Right renal pelvis (tissue), 4 donors: ENCODE data around the gene MMP27. TPM values are rescaled to one million over a fixed set of nuclear protein-coding genes. Genes with fewer than 3 reads are reported as not detected.

Source experiments
- DNase-seq, 4 donors: peaks; one replicate each; pipeline ENCODE4 v3.0.0-alpha.2; 2013; ENCODE audit warnings: low read depth in 4 of 4, low spot score in 3 of 4, missing footprints in 1 of 4
- polyA plus RNA-seq, 4 donors: library from polyadenylated mRNA; unstranded; fragments of 120-200 nt; gene quantifications; one replicate each; pipeline ENCODE4 v1.2.1, GENCODE V29; 2013; ENCODE audit not compliant: insufficient read length in 4 of 4

The MMP27 gene
- polyA plus RNA-seq, 4 donors = not detected

DNA sequence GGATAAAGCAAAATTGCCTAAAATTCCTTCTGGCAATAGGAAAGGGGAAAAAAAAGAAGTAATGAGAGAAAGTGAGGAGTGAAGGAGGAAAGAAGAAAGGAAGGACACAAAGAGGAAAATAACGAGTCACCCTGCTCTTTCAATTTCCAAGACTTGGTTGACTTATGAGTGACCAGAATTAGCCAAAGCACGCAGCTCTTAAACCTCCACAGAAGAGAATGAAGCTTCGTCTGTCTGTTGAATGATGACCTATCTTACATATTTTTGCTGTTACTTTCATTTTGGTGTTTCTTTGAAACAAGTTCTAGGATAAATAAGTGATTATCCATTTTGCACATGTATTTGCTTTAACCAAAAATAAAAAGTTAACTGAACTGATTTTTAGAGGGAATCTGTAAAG lies 728 bp downstream of the MMP27 start:
- DNase-seq = no peak

- DNase-seq = no peak
Measured at GRCh38 chr11:102703826-102704493, 1.6 kb downstream of the MMP27 start.

DNA sequence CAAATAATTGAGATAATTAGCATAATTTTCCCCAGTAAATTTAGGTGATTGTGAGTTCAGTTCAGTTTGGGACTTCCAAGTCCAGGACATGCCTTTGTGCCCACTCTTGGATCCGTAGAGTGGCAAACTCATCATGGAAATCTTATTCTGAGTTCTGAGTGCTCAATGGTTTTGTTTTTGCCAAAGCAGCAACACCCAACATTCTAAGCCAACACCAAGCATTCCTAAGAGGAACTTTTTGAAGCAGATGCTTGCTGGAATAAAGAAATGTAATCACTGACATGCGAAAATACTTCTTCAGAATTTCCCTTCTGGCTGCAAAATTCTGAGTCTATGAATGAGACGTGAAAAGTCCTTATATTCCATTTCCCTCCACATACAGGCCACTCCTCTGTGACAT lies 10.4 kb downstream of the MMP27 start:
- DNase-seq = no peak

GRCh38 chr11:102685754-102686153 lies 19.8 kb downstream of the MMP27 start:
- DNase-seq = no peak

GRCh38 chr11:102685338-102685737 lies 20.2 kb downstream of the MMP27 start:
- DNase-seq = no peak

DNA sequence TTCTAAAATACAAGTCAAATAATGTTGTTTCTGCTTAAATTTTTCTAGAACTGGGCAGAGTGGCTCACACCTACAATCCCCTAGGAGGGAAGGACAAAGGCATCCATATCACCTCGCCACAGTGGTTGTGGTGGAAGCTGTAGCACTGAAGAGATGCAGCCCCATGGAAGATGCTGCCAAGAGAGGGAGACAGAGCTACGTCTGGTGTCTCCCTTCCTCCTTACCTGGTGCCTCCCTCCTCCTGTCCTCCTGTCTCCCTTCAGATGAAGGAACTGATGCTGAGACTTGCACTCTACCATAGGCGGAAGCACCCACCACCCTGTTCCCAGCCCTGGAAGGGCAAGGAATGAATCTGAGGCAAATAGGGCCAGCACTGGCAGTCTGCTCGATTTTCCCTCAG lies 22.3 kb downstream of the MMP27 start:
- no peak for DNase-seq

GRCh38 chr11:102680945-102681344 lies 24.6 kb downstream of the MMP27 start:
- DNase-seq = no peak

- DNase-seq = no peak
Measured at GRCh38 chr11:102678022-102678421, 27.5 kb downstream of the MMP27 start.

DNA sequence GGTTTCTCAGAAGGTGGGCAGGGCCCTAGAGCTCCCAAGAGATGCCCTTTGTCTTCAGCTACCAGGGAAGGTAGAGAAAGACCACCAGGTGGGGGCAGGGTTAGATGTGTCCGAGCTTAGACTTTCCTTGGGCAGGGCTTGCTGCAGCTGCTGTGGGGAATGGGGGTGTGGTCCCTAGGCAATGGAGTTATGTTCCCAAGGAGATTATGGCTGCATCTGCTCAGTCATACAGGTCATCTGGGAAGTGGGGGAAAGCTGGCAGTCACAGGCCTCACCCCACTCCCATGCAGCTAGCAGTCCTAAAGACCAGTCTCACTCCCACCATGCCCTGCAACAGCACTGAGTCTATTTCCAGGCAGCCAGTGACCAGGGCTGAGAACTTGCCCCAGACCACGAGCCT lies 29.5 kb downstream of the MMP27 start:
- no peak for DNase-seq

DNA sequence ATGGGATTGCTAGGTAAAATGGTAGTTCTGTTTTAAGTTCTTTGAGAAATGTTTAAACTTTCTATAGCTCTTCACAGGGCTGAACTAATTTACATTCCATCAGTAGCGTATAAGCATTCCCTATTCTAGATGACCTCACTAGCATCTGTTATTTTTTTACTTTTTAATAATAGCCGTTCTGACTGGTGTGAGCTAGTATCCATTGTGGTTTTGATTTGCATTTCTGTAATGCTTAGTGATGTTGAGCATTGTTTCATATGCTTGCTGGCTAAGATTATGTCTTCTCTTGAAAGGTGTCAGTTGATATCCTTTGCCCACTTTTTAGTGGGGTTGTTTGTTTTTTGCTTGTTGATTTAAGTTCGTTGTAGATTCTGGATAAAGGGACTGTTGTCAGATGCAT lies 35.9 kb downstream of the MMP27 start:
- DNase-seq = no peak

- peak; percentile 0 to 23 (median 12) for DNase-seq
Measured at GRCh38 chr11:102666331-102666957, 39.1 kb downstream of the MMP27 start.

DNA sequence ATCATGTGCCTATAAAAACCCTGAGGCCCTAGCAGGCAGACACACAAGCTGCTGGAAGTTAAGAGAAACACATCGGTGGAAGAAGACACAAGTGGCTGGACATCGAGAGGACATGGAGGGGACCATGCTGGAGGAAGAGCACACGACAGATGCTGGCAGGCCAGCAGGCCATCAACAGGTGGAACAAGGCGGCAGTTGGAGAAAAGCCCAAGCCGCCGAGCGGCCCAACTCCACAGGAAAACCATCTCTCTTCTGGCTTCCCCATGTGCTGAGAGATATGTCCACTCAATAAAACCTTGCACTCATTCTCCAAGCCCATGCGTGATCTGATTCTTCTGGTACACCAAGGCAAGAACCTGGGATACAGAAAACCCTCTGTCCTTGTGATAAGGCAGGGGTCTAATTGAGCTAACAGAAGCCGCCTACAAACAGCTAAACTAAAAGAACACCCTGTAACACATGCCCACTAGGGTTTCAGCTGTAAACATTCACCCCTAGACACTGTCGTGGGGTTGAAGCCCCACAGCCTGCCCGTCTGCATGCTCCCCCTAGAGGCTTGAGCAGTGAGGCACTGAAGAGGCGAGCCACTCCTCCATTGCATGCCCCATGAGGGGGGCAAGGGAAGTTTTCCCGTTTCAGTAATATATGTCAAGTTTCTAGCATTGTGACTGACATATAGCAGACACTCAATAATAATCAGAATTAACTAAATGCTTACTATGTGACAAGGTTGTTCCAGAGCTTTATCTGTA lies 41.4 kb downstream of the MMP27 start:
- no peak for DNase-seq

DNA sequence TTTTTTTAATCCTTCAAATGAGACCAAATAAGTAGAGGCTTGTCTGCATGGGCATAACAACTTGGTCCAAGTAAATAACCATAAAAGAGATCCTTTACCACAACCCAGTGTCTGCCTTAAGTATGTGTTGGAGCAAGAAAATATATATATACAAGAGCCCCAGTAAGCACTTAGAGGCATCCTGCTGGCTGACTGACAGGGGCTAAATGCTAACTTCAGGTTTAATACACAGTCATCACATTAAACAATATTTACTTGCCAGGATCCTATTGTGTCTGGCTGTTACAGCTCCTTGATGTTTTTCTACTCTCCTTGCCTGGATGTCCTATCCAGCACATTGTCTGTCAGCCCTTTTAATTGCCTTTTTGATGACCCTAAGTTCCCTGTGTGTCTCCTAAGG lies 43.0 kb downstream of the MMP27 start:
- no peak for DNase-seq

GRCh38 chr11:102661040-102661439 lies 44.5 kb downstream of the MMP27 start:
- no peak for DNase-seq

GRCh38 chr11:102656528-102656927 lies 49.0 kb downstream of the MMP27 start:
- DNase-seq = no peak

- no peak for DNase-seq
Measured at GRCh38 chr11:102655547-102655946, 50.0 kb downstream of the MMP27 start.

DNA sequence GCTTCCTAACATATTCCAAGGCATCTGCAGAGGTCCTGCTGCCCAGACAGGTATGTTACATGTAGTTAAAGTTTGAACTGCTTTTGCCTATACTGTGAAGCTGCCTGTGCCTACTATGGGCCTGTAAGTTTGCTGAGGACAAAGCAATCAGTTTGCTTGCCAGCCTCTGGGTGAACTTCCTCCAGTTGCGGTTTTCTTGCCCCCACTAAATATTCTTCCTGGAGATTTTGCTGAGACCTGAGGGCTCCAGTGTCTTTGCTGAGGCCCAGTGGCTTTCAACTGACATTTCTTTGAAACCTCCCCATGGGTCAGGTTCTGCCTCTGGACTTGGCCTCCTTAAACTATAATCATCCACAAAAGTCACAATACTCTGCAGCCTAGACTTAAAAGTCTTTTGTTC lies 50.8 kb downstream of the MMP27 start:
- DNase-seq = no peak

DNA sequence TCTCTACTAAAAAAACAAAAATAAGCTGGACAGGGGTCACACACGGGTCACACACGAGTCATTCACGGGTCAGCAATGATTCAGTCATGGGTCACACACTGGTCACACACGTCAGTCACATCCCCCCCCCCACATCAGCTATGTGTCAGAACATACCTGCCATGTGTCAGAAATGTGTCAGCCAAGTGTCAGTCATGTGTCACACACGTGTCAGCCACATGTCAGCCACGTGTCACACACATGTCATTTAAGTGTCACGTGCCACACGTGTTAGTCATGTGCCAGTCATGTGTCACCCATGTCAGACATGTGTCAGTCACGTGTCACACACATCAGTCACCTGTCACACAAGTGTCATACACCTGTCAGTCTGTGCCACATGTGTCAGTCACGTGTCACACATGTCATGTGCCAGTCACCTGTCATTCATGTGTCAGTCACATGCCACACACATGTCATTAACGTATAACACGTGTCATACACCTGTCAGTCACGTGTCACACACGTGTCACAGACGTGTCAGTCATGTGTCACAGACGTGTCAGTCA lies 51.8 kb downstream of the MMP27 start:
- no peak for DNase-seq

DNA sequence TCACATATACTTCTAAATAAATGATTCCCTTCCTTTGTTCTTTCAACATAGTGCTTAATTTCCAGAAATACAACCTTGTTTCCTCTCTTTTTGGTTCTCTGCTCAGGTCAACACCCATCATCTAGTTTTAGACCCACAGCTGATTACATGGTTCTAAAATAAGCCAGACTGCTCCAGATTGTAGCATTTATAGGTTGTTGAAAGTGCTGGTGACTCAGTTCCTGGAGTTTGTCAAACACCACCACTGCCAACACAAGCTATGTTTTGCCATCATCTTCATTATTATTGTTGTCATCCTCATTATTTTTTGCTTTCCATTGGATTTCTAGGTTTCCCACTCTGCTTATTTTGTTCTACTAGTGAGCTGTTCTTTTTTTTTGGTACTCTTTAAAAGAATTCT lies 58.1 kb downstream of the MMP27 start:
- no peak for DNase-seq

DNA sequence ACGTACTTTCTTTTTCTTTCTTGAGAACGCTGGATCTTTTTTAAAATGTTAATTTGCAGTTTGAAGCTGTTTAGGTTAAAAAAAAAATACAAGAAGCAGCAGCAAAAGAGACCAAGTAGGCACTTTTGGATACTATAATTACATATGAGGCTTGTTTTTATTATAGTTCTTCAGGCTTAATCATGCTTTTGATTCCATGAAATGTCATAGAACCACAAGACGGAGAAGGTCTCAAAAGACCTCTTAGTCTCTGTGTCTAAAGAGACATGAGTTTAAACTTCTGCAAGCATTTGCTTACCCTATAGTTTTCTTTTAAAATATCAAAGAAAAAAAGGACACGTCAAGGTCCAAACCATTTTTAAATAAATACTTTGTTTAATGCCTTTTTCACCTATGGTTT lies 61.6 kb downstream of the MMP27 start:
- DNase-seq = no peak
